Activated naive CD4-positive, alpha-beta T cell treated with anti-CD3 and anti-CD28 coated beads, Interleukin-2, amount 50 U/mL, for 16 hours (primary cell): ENCODE measurements around the gene FLNC.

Experiments used
- DNase-seq: peaks from one replicate; pipeline ENCODE4 v3.0.0-alpha.2; 2020

Gene FLNC

DNA sequence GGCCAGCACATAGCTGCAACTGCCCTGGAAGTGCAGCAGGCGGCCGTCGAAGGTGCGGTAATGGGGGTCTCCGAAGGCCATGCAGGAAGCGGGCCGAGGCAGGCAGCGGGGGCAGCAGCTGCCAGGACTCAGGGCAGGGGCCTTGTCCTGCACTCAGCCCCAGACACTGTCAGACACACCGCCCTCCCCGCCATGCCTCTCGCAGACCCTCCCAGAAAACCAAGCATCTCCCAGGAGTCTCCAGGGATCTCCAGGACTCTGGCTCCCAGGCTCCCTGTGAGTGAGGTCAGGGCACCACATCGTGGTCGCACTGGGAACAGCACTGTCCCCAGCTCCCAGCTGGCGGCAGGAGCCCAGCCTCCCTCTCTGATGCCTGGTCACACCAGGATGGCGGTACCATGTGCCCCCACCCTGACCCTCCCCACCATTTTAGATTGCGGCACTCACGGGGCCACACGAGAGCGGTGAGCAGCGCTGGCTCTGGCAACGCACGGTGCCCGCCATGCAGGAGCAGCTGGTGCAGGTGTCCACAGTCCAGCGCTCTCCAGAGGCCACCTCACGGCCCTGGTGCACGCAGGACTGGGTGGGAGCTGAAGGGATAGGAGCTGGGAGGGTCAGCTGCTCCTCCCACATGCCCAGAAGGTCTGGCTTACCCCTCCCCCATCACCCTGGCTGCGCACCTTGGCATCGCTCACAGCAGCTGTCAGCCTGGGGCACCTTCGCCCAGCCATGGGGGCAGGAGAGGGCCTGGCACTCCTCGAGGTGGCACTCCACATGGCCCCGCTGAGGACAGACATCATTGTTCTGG lies 49.9 kb downstream of the FLNC start:
- DNase-seq: no peak

- DNase-seq: no peak
Measured at GRCh38 chr7:128880791-128881457, 50.7 kb downstream of the FLNC start.

DNA sequence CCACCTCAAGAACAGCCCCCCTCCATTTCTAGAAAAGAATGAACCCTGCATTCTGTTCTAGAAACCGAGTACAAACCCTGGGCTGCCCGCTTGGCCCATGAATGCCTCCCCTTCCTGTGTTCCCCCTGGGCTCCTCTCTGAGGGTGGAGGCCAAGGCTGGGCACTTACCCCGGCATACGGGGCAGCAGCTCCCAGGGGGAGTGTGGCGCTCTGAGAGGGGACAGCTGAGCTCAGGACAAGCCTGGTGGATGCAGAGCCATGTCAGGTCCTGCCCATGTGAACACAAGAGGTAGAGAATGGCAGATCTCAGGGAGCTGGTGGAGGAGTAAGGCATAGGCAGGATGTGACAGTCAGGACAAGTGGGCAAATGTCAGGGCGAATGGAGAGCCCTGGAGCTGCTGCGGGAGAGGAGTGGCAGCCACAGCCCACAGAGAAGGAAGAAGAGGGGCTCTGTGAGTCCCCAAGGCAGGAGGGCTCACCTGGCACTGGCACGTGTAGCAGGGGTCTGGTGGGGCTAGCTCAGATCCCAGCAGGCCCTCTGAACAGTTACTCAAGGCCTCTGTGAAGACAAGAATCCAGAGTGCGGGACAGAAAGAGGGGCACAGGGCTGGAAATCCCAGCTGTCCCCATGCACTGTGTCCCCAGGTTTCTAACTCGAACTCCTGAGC lies 51.4 kb downstream of the FLNC start:
- DNase-seq: no peak

GRCh38 chr7:128882134-128882533 lies 51.9 kb downstream of the FLNC start:
- DNase-seq: no peak

GRCh38 chr7:128883622-128884448 lies 53.6 kb downstream of the FLNC start:
- peak; percentile 86 for DNase-seq

DNA sequence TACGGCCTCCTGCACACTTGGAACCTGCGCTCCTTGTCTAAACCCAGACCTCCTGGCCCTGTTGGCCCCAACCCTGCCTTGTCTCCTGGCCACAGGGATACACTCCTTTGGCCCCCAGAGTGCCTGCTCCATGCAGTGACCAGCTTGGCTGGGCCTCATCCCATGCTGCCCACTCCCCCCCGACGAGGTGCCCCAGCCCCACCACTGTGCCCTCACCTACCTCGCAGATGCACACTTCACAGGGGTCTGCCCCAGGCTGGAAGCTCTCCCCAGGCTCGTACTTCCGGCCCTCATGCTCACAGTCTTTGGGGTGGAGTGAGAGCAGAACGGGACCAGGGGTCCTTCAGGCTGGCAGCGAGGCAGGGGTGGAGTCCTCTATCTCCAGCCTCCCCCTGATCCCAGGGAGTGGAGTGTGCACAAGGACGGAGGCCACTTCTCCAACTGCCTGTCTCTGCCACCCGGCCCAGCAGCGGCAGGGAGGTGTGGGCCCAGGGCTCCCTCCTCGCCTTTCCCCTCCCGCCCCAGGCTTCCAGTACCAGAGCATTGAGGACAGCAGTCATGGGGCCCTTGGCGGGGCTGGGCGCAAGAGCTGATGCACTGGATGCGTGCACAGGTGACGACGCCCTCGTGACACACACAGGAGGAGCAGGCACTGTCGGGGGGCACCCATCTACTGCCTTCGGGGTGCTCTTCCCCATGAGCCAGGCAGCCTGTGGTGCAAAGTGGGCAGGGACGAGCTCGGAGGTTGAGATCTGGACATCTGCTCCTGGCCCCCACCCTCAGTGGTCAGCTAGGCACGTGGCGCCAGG lies 54.6 kb downstream of the FLNC start:
- DNase-seq: no peak

DNA sequence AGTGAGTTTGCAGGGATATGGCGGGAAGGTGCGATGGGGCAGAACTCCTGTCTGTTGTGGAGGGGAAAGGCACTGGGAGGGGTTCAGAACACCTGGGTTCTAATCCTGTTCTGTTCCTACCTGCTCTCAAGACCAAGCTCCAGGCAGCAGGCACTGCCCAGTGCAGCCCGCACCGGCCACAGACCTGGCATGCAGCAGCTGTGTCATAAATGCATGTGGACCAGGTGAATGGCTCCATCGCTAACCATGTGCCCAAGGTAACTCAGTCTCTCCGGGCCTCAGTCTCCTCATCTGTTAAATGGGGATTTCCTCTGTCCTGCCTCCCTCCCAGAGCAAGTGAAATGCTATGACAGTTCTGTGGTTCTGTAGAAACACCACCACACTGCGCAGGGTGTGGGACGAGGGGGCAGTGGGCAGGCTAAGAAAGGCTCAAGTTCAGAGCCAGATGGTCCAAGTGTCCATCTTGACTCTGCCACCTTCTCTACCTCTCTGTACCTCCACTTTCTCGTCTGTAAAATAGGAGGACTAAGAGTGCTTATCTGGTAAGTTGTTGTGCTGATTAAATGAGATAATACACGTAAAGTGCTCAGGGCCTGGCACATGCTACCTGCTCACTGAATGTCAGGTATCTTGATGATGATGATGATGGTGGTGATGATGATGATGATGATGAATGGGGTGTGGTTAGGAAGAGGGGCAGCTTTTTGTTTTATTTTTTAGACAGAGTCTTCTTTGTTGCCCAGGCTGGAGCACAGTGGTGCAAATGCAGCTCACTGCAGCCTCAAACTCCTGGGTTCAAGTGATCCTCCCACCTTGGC lies 55.4 kb downstream of the FLNC start:
- DNase-seq: no peak

GRCh38 chr7:128886391-128887168 lies 56.4 kb downstream of the FLNC start:
- DNase-seq: no peak

DNA sequence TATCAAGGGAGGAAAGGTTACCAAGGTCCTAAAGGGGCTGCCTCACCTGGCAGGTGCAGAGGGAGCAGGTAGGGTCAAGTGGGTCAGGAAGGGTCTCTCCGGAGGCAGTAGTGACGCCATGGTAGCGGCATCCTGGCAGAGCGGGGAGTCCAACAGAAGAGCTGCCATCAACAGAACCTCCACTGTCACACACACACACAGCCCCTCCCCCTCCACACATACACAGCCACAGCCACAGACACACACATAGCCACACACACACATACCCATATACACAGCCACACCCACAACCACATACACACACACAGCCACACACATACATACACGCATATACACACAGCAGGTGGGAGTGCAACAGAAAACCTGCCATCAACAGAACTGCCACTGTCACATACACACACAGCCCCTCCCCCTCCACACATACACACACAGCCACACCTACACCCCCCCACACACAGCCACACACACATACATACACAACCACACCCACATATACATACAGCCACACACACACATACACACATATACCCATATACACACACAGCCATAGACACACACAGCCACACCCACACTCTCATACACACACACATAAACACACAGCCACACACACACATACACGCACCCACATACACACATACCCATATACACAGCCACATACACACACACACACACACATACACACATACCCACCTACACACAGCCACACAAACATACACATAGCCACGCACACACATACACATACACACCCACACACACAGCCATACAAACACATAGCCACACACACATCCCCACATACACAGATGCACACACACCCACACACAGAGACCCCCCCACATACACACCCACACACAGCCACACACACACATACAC lies 57.2 kb downstream of the FLNC start:
- DNase-seq: no peak

- DNase-seq: no peak
Measured at GRCh38 chr7:128888039-128888755, 58.0 kb downstream of the FLNC start.

DNA sequence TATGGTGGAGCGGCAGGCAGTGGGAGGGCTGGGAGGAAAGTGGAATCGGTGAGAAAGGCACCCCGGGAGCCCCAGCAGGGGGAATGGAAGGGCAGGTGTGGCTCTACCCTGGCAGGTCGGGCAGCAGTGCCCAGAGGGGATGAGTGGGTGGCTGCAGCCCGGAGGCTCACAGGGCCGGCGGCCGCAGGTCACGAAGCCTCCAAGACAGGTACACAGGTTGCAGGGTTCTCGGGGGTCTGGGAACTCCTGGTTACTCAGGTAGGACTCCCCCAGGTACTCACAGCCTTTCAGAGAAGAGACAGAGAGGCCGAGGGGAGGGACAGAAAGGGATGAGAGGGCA lies 58.5 kb downstream of the FLNC start:
- DNase-seq: no peak

DNA sequence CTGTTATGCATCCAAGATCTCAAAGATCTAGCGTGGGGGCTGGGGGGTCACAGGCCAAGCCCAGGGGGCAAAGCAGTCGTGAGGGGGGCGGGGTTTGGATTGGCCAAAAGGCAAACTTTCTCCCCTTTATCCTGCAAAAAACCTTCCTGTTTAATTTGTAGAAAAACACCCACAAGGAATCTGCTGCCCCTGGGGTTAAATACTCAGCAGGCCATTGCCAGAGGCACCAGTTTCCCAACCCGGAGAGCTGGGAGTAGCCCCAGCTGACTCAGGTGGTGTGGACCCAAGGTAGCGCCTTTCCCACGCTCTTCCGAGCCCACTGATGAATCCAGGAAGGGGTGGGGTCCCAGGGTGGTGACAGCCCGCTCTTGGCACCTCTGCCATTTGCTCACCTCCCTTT lies 58.9 kb downstream of the FLNC start:
- no peak for DNase-seq

DNA sequence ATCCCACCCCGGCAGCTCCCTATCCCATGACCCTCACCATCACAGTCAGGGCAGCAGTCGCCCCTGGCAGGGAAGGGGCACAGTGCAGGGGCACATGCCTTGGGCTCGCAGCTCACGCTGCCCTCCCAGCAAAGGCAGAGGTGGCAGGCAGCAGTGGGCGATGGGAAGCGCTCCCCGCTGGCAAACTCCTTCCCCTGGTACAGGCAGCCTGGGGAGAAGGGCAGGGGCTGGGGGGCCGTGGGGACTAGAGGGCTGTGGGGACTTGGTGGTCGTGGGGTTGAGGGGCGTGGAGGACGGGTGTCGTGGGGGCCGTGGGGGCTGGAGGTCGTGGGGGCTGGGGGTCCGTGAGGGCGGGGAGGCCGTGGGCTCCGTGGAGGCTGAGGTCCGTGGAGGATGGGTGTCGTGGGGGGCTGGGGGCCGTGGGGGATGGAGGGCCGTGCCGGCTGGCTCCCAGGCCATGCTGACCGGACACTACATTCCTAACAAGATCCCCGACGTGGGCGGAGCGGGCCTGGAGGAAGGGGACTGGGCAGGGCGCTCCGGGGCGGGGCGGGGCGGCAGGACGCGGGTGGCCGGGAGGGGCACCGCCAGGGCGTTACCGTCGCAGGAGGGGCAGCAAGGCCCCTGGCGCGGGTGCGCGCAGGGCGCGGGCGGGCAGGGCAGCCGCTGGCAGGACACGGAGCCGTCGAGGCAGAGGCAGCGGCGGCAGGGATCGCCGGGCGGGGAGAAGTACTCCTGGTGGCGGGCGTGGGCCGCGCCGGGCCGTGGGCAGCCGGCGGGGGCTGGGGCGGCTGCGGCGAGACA lies 60.3 kb downstream of the FLNC start:
- no peak for DNase-seq

DNA sequence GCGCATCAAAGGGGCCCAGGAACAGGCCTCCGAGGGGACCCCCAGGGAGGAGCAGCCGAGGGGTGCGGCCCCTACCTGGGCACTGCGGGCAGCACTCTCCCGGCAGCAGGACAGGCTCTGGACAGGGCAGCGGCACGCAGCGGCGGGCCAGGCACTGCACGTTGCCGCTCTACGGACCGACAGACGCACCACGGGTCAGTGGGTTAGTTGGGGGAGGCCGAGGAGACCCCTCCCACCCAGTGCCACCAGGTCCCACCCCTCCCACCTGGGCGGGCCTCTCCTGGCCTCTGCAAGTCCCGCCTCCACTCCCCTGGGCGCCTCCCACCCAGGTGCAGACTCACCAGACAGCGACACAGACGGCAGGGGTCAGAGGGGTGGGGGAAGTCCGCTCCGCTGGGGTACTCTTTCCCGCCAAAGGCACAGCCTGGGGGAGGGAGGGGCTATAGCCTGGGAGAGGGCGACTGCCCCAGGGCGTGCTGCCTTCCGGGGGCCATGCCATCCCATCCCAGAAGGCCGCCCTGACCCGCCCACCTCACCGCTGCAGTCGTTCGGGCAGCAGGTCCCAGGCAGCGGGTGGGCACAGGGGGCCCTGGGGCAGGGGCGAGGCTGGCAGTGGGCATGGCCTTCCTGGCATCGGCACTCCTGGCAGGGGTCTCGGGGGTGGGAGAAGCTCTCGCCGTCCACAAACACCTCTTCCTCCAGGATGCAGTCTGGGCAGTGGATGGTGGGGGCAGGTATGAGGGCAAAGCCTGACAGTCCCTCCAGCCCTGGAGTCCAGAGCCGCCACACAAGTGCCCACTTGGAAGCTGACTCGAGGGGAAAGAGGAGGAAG lies 61.1 kb downstream of the FLNC start:
- DNase-seq: peak; percentile 35

- no peak for DNase-seq
Measured at GRCh38 chr7:128891942-128892269, 61.7 kb downstream of the FLNC start.

GRCh38 chr7:128892521-128893250 lies 62.5 kb downstream of the FLNC start:
- DNase-seq: no peak
